Esophagus muscularis mucosa (tissue), 4 donors: Measurements from ENCODE around the gene DRD5. TPM values are rescaled to one million over a fixed set of nuclear protein-coding genes. Genes with fewer than 3 reads are reported as not detected.

Source experiments
- DNase-seq: peaks from one replicate; pipeline ENCODE4 v3.0.0-alpha.2; 2017; ENCODE audit errors: extremely low spot score
- H3K27ac ChIP-seq, 4 donors: fragments of 200-600 bp; sonication (generic); replicated peaks in 1 of 4; 1 replicate in 3 of 4; 2 replicates in 1 of 4; pipeline ENCODE4 v1.5.1; 2016 to 2019; ENCODE audit warnings: mild to moderate bottlenecking in 1 of 4
- H3K27me3 ChIP-seq, 4 donors: fragments of 200-600 bp; sonication (generic); one replicate each; pipeline versions ENCODE4 v1.5.1 to v1.6.0; 2016 to 2019
- H3K36me3 ChIP-seq, 4 donors: fragments of 200-600 bp; sonication (generic); one replicate each; pipeline ENCODE4 v1.5.1; 2016 to 2019
- H3K4me1 ChIP-seq, 4 donors: fragments of 200-600 bp; sonication (generic); one replicate each; pipeline ENCODE4 v1.5.1; 2016 to 2019
- H3K4me3 ChIP-seq, 4 donors: fragments of 200-600 bp; sonication (generic); 1 replicate in 2 of 4; 2 replicates in 2 of 4; pipeline ENCODE4 v1.5.1; 2016 to 2019; ENCODE audit warnings: mild to moderate bottlenecking in 4 of 4, moderate library complexity in 1 of 4
- H3K9me3 ChIP-seq, 4 donors: fragments of 200-600 bp; sonication (generic); 1 replicate in 3 of 4; 2 replicates in 1 of 4; pipeline ENCODE4 v1.5.1; 2016 to 2019
- EP300 ChIP-seq: sonication (generic); formaldehyde crosslinking; IDR thresholded peaks from one replicate; pipeline ENCODE4 v1.6.1; 2017; ENCODE audit warnings: antibody characterized with exemption
- POLR2A ChIP-seq: fragments of 450-650 bp; IDR thresholded peaks from one replicate; pipeline ENCODE4 v1.6.1; 2017; ENCODE audit warnings: antibody characterized with exemption, moderate library complexity, mild to moderate bottlenecking, low read depth
- POLR2AphosphoS5 ChIP-seq, 2 donors: sonication (generic); formaldehyde crosslinking; IDR thresholded peaks; one replicate each; pipeline ENCODE4 v1.6.1; 2017; ENCODE audit warnings: antibody characterized with exemption in 2 of 2
- WGBS: methylation state at CpG from one replicate; pipeline ENCODE4 v1.1.5; 2018; 5-methylcytosine and 5-hydroxymethylcytosine counted together
- intact Hi-C: fragments of 100-400 bp; cut with DNase I; formaldehyde crosslinking; loops from one replicate; pipeline ENCODE4 v1.15.1; 2023
- small RNA-seq, 3 donors: library from RNA; depleted of rRNA; stranded (forward); fragments of <200 nt; gene quantifications; one replicate each; pipeline ENCODE3, GENCODE V24; 2016
- total RNA-seq, 4 donors: library from RNA; depleted of rRNA; stranded (reverse); fragments of >200 nt; gene quantifications; one replicate each; pipeline versions ENCODE4 v1.1.0 to v1.2.1, GENCODE V29; 2016
- TF ChIP-seq, protein P1 (sequence below), 3 experiments: fragments of 200-600 bp in 2 of 3; fragments of 450-650 bp in 1 of 3; sonication (generic) in 2 of 3; IDR thresholded peaks; one replicate each; pipeline ENCODE4 v1.5.1; 2017 to 2019; ENCODE audit warnings: antibody characterized with exemption in 3 of 3, mild to moderate bottlenecking in 2 of 3, moderate library complexity in 1 of 3

DRD5 gene
- total RNA-seq, 4 donors from 2014 or later: not detected

DNA sequence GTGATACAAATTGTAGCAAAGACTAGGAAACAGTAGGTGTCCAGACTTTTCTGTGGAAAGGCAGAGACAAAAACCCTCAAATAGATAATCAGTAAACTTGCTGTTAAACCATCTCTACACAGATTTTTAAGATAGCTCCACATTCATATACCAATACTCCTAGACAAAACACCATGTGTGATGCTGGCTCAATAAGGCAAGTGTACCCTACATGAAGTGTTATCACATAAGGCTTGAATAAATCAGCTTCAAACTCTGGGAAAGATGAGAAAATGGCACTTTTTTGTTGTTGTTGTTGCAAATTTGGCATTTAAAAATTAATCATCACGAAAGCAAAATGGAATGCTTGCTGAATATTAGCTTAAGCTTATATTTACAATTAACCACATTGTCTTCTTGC, 45.1 kb downstream of the DRD5 start:
- WGBS: 88% methylated on average over 1 of the region's 1 CpG
- DNase-seq: no peak

DNA sequence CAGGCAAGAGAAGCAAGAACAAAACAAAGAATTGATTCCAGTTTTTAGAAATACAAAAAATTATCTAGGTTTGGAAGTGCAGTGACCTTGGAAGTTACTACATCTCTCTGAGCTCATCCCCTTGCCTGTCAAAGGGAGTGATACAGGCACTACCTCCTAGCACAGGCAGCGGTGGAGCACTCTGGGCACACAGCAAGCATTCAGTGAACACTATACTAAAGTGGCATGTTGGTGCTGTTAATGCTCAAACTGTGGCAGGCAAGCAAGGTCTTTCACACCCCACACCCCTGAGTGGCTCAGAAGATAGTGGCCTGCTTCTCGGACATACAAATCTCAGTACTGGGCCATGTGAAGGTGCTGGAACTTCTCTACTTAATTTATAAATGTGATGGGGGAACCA, 51.2 kb downstream of the DRD5 start:
- H3K36me3 ChIP-seq: no peaks in the 10 kb centered on the region
- H3K27ac ChIP-seq: no peak overlapping the region
- intact Hi-C loops: no loop called here
- no peak overlapping the region for H3K4me3 ChIP-seq
- no peaks in the 10 kb centered on the region for H3K9me3 ChIP-seq
- TF ChIP-seq POLR2A (no peak), POLR2AphosphoS5 (IDR thresholded peaks at IDR 0.05) (no peak), EP300 (no peak)
- TF ChIP-seq, protein P1, sequence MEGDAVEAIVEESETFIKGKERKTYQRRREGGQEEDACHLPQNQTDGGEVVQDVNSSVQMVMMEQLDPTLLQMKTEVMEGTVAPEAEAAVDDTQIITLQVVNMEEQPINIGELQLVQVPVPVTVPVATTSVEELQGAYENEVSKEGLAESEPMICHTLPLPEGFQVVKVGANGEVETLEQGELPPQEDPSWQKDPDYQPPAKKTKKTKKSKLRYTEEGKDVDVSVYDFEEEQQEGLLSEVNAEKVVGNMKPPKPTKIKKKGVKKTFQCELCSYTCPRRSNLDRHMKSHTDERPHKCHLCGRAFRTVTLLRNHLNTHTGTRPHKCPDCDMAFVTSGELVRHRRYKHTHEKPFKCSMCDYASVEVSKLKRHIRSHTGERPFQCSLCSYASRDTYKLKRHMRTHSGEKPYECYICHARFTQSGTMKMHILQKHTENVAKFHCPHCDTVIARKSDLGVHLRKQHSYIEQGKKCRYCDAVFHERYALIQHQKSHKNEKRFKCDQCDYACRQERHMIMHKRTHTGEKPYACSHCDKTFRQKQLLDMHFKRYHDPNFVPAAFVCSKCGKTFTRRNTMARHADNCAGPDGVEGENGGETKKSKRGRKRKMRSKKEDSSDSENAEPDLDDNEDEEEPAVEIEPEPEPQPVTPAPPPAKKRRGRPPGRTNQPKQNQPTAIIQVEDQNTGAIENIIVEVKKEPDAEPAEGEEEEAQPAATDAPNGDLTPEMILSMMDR (IDR thresholded peaks at IDR 0.05): no peak
- WGBS: 77% methylated on average over 2 of the region's 2 CpGs
- DNase-seq: no peak
- no peaks in the 10 kb centered on the region for H3K27me3 ChIP-seq
- H3K4me1 ChIP-seq: no peaks in the 10 kb centered on the region

More for the DNA sequence above, 45.1 kb downstream of the DRD5 start:
- Histone ChIP-seq H3K27me3 (no peaks in the 10 kb centered on the region), H3K4me1 (no peaks in the 10 kb centered on the region), H3K27ac (no peak overlapping the region), H3K9me3 (no peaks in the 10 kb centered on the region), H3K36me3 (no peaks in the 10 kb centered on the region), H3K4me3 (no peak overlapping the region)
- intact Hi-C loops: no loop called here
- TF ChIP-seq EP300: no peak
- TF ChIP-seq, protein P1 (IDR thresholded peaks at IDR 0.05): no peak
- TF ChIP-seq POLR2AphosphoS5 (IDR thresholded peaks at IDR 0.05): no peak
- no peak for TF ChIP-seq POLR2A

DNA sequence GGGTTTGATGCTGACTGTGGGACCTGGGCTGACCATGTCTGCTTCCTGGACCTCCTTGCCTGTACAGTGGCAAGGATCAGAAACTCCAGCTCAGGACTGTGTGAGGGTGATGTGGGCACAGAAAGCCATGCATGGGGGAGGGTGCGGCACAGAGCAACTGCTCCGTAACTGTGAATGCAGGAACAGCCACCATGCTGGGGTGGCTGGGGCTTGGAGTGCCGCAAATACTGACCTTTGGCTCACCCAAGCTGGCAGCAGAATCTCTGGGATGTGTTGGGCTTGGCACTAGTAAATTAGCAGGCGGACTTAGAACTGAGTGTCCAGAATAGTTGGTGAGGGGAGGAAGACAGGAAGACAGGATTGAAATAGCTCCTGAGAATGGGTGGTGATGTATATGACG, 52.0 kb downstream of the DRD5 start:
- Histone ChIP-seq H3K27ac (no peak overlapping the region), H3K36me3 (no peaks in the 10 kb centered on the region), H3K9me3 (no peaks in the 10 kb centered on the region), H3K4me3 (no peak overlapping the region), H3K27me3 (no peaks in the 10 kb centered on the region), H3K4me1 (no peaks in the 10 kb centered on the region)
- DNase-seq: no peak
- intact Hi-C loops: no loop called here
- TF ChIP-seq, protein P1 (IDR thresholded peaks at IDR 0.05): no peak
- TF ChIP-seq POLR2AphosphoS5 (IDR thresholded peaks at IDR 0.05): no peak
- TF ChIP-seq POLR2A: no peak
- no peak for TF ChIP-seq EP300
- 89% methylated on average over 3 of the region's 5 CpGs for WGBS

Small RNA genes within 50 kb of the gene (small RNA-seq; reads per million reads assigned to genes)
- 0 reads per million in 3 donors for gene RNA5SP154

Other genes starting within 250 kb of the DRD5 start
- 10 to 100 TPM in 1 of 4 donors, 1 to 10 TPM in 3; 5.6 to 10.5 (median 6.5) TPM for gene SLC2A9, start 239.9 kb downstream of the DRD5 start, total RNA-seq